ENCODE measurements around the gene PROSER2. TPM values are rescaled to one million over a fixed set of nuclear protein-coding genes. Genes with fewer than 3 reads are reported as not detected.

The PROSER2 gene
- total and polyA plus RNA-seq, 2 donors (not counting 3 experiments of a cell fraction or from before 2014, with no cell fraction given): 5.9 to 22.6 TPM

- H3K79me2 ChIP-seq (ENCODE audit: control insufficient read depth, insufficient read depth, low read length): no peaks in the 10 kb centered on the region
- no peaks in the 10 kb centered on the region for H4K20me1 ChIP-seq (replicated peaks; ENCODE audit: control insufficient read depth, extremely low read depth, insufficient read depth, low read length)
- no peak overlapping the region for H3K4me3 ChIP-seq (replicated peaks in 1 of 3; ENCODE audit: insufficient read depth in 1 of 3, low read depth in 1 of 3, low read length in 3 of 3)
- TF ChIP-seq POLR2AphosphoS5 (IDR thresholded peaks at IDR 0.05; ENCODE audit: insufficient read depth, low read depth, low read length): no peak
- TF ChIP-seq JUN (IDR thresholded peaks at IDR 0.05; ENCODE audit: borderline replicate concordance, insufficient read depth, insufficient read length, low read depth): no peak
- no peak for TF ChIP-seq MAX (IDR thresholded peaks at IDR 0.05; ENCODE audit: insufficient read depth, insufficient read length)
- no peak for TF ChIP-seq FOS (IDR thresholded peaks at IDR 0.05; ENCODE audit: borderline replicate concordance, insufficient read depth, low read length)
- no peak for TF ChIP-seq CTCF (IDR thresholded peaks at IDR 0.05; ENCODE audit: extremely low read depth in 1 of 2, insufficient read depth in 1 of 2, low read depth in 1 of 2, low read length in 2 of 2)
- no peak for TF ChIP-seq GATA2 (IDR thresholded peaks at IDR 0.05; ENCODE audit: insufficient read depth, insufficient read length, low read depth, low read length)
- no peak for TF ChIP-seq POLR2A (IDR thresholded peaks at IDR 0.05; ENCODE audit: low read depth, low read length)
- no peak for TF ChIP-seq MYC (IDR thresholded peaks at IDR 0.05; ENCODE audit: low read depth, low read length)
- TF ChIP-seq EZH2 (IDR thresholded peaks at IDR 0.05; ENCODE audit: borderline replicate concordance, low read depth, low read length, severe bottlenecking): no peak
- ChIA-PET POLR2A (interaction anchor here (3.6 kb wide), 1 partner anchor 14 kb away, joined by 12 read pairs; no protein-coding TSS in a partner anchor), CTCF (interaction anchor here (0.6 to 6.2 kb wide), 7 partner anchors 10 to 23 kb away, joined by 3 to 47 read pairs (median 10); partner anchors contain the start of gene PROSER2)
- intact Hi-C loops (cut with micrococcal nuclease) (loop anchor here (1.0 to 10.0 kb wide), 3 partner anchors 15 to 395 kb away; partner anchors contain the start of genes CDC123 and NUDT5), dilution Hi-C loops (cut with MboI; ENCODE audit: extremely low pct_ligation_motif_present, low sequenced_read_pairs) (no loop called here)
- no peak for DNase-seq (ENCODE audit: low read depth, low spot score)
- no peak overlapping the region for H3K4me2 ChIP-seq (ENCODE audit: insufficient read depth, low read length)
- no peak overlapping the region for H3K27ac ChIP-seq (ENCODE audit: insufficient read depth, low read depth, low read length)
- no peak overlapping the region for H2AFZ ChIP-seq (ENCODE audit: low read depth, low read length)
- H3K9me3 ChIP-seq (replicated peaks; ENCODE audit: control insufficient read depth, insufficient read depth, low read length): no peaks in the 10 kb centered on the region
- BruUV-seq (replicated peaks): no TSS peak
- no peak overlapping the region for H3K9ac ChIP-seq (replicated peaks; ENCODE audit: extremely low read depth, insufficient read depth, low read length)
- FAIRE-seq: no peak
- H3K9me1 ChIP-seq (replicated peaks; ENCODE audit: control insufficient read depth, extremely low read depth, insufficient read depth, low read length): no peaks in the 10 kb centered on the region
- peaks cover 17% of the 10 kb centered on the region for H3K4me1 ChIP-seq (ENCODE audit: control insufficient read depth, extremely low read depth, insufficient read depth, low read length)
- no peaks in the 10 kb centered on the region for H3K36me3 ChIP-seq (ENCODE audit: control insufficient read depth in 2 of 2, extremely low read depth in 1 of 2, insufficient read depth in 2 of 2, low read length in 2 of 2)
- no peaks in the 10 kb centered on the region for H3K27me3 ChIP-seq (ENCODE audit: control insufficient read depth in 2 of 2, insufficient read depth in 2 of 2, low read length in 2 of 2)
Observed at GRCh38 chr10:11799736-11800080, 23.4 kb upstream of the PROSER2 start.
